ENCODE measurements around the gene CEP152.

- TF ChIP-seq POLR2A (IDR thresholded peaks at IDR 0.05) (no peak), CTCF (IDR thresholded peaks at IDR 0.05 in 4 of 5, conservative IDR thresholded peaks at IDR 0.05 in 1 of 5) (no peak)
Observed at GRCh38 chr15:48798319-48798718, 12.6 kb downstream of the CEP152 start.

Measured in gastrocnemius medialis (tissue), 4 donors.